Endometrium (tissue), 2 donors: Measurements from ENCODE around the gene SF3A2.

Experiments used
- FAIRE-seq: peaks from 2 replicates; lab custom pipeline; 2012; peaks lifted over from hg19 to GRCh38; lab: Jason Lieb, UNC
- donor health status: control.
- donor health status: control.

The SF3A2 gene

GRCh38 chr19:2207991-2208860 lies 28.4 kb upstream of the SF3A2 start:
- FAIRE-seq = no peak

- no peak for FAIRE-seq
These were observed 27.6 kb upstream of the SF3A2 start for GRCh38 chr19:2208975-2209374.

- no peak for FAIRE-seq
These were observed 27.2 kb upstream of the SF3A2 start for GRCh38 chr19:2209408-2209807.

- no peak for FAIRE-seq
These were observed 26.4 kb upstream of the SF3A2 start for GRCh38 chr19:2210206-2210605.

- no peak for FAIRE-seq
These were observed 25.5 kb upstream of the SF3A2 start for GRCh38 chr19:2210987-2211740.

GRCh38 chr19:2212861-2213711 lies 23.5 kb upstream of the SF3A2 start:
- FAIRE-seq = no peak

GRCh38 chr19:2213799-2214198 lies 22.8 kb upstream of the SF3A2 start:
- FAIRE-seq = no peak

GRCh38 chr19:2214251-2214650 lies 22.4 kb upstream of the SF3A2 start:
- no peak for FAIRE-seq

GRCh38 chr19:2215281-2215751 lies 21.3 kb upstream of the SF3A2 start:
- FAIRE-seq = no peak

GRCh38 chr19:2216361-2217225 lies 20.0 kb upstream of the SF3A2 start:
- no peak for FAIRE-seq

GRCh38 chr19:2217591-2217990 lies 19.0 kb upstream of the SF3A2 start:
- no peak for FAIRE-seq

GRCh38 chr19:2219726-2220125 lies 16.9 kb upstream of the SF3A2 start:
- no peak for FAIRE-seq

GRCh38 chr19:2221250-2221831 lies 15.3 kb upstream of the SF3A2 start:
- FAIRE-seq = no peak

- no peak for FAIRE-seq
These were observed 14.7 kb upstream of the SF3A2 start for GRCh38 chr19:2221918-2222317.

GRCh38 chr19:2223391-2223790 lies 13.2 kb upstream of the SF3A2 start:
- no peak for FAIRE-seq

GRCh38 chr19:2223959-2224358 lies 12.7 kb upstream of the SF3A2 start:
- no peak for FAIRE-seq

GRCh38 chr19:2224754-2225349 lies 11.8 kb upstream of the SF3A2 start:
- no peak for FAIRE-seq

GRCh38 chr19:2225415-2226050 lies 11.1 kb upstream of the SF3A2 start:
- no peak for FAIRE-seq

- FAIRE-seq = no peak
These were observed 10.4 kb upstream of the SF3A2 start for GRCh38 chr19:2226051-2226839.
